GM12875 (cell line): ENCODE results near the gene BICRA.
"Not testable (repeated sequence)": the region's sequence is repeated elsewhere in the genome, so short reads cannot be mapped to it uniquely, and the experiment has no call there.

ENCODE experiments used
- H3K4me3 ChIP-seq: one replicate; pipeline ENCODE4 v1.5.1; 2011; ENCODE audit warnings: low read depth, low read length, control low read depth
- CTCF ChIP-seq: IDR thresholded peaks from 2 replicates; pipeline ENCODE4 v1.5.1; 2011; ENCODE audit warnings: low read depth, mild to moderate bottlenecking, control low read depth, inconsistent platforms, low read length, moderate library complexity, borderline replicate concordance; ENCODE audit not compliant: insufficient read depth

Gene BICRA

GRCh38 chr19:47573071-47574026 lies 35.6 kb upstream of the BICRA start, which contains the start of gene ZNF541:
TSS of gene ZNF541 (minus strand) at chr19:47573148. CDS start at chr19:47555856, 17,292 bp downstream.
- no peak for TF ChIP-seq CTCF
- no peak within 1 kb of the TSS for H3K4me3 ChIP-seq

GRCh38 chr19:47580397-47580796 lies 28.5 kb upstream of the BICRA start:
- no peak for TF ChIP-seq CTCF
- H3K4me3 ChIP-seq, result no peak overlapping the region

GRCh38 chr19:47581605-47582319 lies 27.2 kb upstream of the BICRA start:
- H3K4me3 ChIP-seq, result no peak overlapping the region
- TF ChIP-seq CTCF, result no peak

- TF ChIP-seq CTCF, result no peak
- no peak overlapping the region for H3K4me3 ChIP-seq
Measured at GRCh38 chr19:47582320-47582909, 26.5 kb upstream of the BICRA start.

- not testable (repeated sequence) for H3K4me3 ChIP-seq
Measured at GRCh38 chr19:47583161-47583560, 25.8 kb upstream of the BICRA start.

- no peak overlapping the region for H3K4me3 ChIP-seq
- no peak for TF ChIP-seq CTCF
Measured at GRCh38 chr19:47587295-47587694, 21.6 kb upstream of the BICRA start.

GRCh38 chr19:47589824-47590223 lies 19.1 kb upstream of the BICRA start:
- TF ChIP-seq CTCF, result no peak
- H3K4me3 ChIP-seq, result no peak overlapping the region
